ENCODE measurements around the gene PCNX3.
A peak's percentile ranks its signal among the peaks of the same experiment; 100 is the strongest.

PCNX3 gene

DNA sequence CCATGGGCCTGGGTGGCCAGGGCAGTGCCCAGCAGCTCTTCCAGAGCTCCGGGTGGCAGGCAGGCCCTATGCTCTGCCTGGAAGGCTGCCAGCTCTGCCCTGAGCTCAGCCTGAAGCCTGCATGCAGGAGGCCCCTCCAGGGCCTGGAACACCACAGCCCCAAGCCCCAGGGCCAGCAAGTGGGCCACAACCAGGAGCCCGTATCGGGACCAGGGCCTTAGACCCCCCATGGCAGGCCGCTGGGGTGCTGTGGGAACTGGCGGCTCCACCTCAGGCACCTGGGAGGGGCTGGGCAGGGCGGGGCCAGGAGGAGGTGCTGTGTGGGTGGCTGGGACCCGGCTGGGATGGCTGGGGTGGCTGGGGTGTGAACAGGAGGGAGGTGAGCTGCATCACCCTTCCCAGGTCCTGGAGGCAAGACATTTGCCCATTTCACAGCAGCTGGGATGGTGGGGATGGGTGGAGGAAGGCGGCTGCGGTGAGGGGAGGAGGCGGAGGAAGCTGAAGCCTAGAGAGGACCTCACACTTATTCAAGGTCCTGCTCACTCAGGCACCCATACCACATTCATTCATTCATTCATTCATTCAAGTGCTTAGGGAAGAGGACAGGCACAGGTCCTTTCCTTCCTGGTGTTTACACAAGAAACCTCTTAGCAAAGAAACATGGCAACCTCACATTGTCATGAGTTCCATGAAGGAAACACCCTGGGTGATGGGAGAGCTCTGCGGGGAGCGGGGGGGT is 19.9 kb upstream of the PCNX3 start, which contains the start of gene KCNK7:
TSS of gene KCNK7 (minus strand) at position 258 of the 739 bp plus-strand sequence. CDS start at position 230, 28 bp downstream.
- TF ChIP-seq POU2F2 (IDR thresholded peaks at IDR 0.05; ENCODE audit: low read depth, low read length): no peak
- no peak for TF ChIP-seq PAX5 (IDR thresholded peaks at IDR 0.05; ENCODE audit: insufficient read depth, low read length, severe bottlenecking)
- TF ChIP-seq POLR2A (IDR thresholded peaks at IDR 0.05; ENCODE audit: low read depth, low read length): no peak
- TF ChIP-seq TAF1 (IDR thresholded peaks at IDR 0.05; ENCODE audit: low read depth, low read length): no peak
- no peak for TF ChIP-seq SPI1 (IDR thresholded peaks at IDR 0.05; ENCODE audit: low read depth, low read length)
- TF ChIP-seq POLR2AphosphoS5 (IDR thresholded peaks at IDR 0.05; ENCODE audit: low read depth, low read length): no peak
- FAIRE-seq: no peak
- DNase-seq (ENCODE audit: insufficient read length, low spot score): no peak

DNA sequence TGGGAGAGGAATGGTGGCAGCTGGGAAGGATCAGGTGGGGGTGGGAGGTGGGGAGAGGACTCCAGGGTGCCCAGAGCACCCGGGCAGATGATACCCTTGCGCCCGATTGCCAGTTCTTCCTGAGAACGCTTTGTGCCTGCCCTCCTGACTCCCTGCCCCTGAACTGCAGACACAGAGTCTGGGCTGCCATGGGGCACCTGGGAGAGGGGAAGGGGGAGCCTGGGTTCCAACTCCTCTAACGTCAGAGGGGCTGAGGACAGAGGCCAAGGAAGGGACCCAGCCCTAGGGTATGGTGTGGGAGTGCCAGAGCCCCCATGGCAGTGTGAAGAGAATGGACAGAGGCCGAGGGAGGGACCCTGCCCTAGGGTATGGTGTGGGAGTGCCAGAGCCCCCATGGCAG is 19.1 kb upstream of the PCNX3 start:
- no peak for TF ChIP-seq POLR2A (IDR thresholded peaks at IDR 0.05; ENCODE audit: low read depth, low read length)
- TF ChIP-seq POU2F2 (IDR thresholded peaks at IDR 0.05; ENCODE audit: low read depth, low read length): no peak
- TF ChIP-seq POLR2AphosphoS5 (IDR thresholded peaks at IDR 0.05; ENCODE audit: low read depth, low read length): no peak
- TF ChIP-seq SPI1 (IDR thresholded peaks at IDR 0.05; ENCODE audit: low read depth, low read length): no peak
- TF ChIP-seq TAF1 (IDR thresholded peaks at IDR 0.05; ENCODE audit: low read depth, low read length): no peak
- TF ChIP-seq PAX5 (IDR thresholded peaks at IDR 0.05; ENCODE audit: insufficient read depth, low read length, severe bottlenecking): no peak
- FAIRE-seq: no peak
- DNase-seq (ENCODE audit: insufficient read length, low spot score): no peak

DNA sequence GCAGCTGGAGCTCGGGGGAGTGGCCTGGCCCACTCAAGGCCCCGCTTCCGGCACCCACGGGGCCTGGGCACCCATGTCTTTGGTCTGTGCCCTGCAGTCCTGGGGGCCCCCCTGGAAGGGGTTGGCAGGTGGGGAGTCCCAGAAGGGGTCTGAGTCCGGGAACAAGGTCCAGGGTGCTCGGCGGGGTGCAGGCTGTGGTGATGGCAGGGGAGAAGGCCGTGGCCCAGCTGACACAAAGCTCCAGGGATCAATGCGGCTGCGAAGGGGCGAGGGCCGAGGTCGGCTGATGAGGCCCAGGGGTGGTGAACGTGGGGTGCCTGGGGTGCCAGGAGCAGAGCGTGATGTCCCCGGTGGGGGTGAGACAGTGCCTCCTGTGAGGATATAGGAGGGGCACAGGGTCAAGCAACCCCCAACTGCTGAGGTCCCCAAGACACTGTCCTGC is 17.3 kb upstream of the PCNX3 start:
- no peak for TF ChIP-seq TAF1 (IDR thresholded peaks at IDR 0.05; ENCODE audit: low read depth, low read length)
- no peak for TF ChIP-seq SPI1 (IDR thresholded peaks at IDR 0.05; ENCODE audit: low read depth, low read length)
- no peak for TF ChIP-seq POLR2A (IDR thresholded peaks at IDR 0.05; ENCODE audit: low read depth, low read length)
- no peak for TF ChIP-seq POLR2AphosphoS5 (IDR thresholded peaks at IDR 0.05; ENCODE audit: low read depth, low read length)
- DNase-seq (ENCODE audit: insufficient read length, low spot score) (no peak), FAIRE-seq (no peak)

DNA sequence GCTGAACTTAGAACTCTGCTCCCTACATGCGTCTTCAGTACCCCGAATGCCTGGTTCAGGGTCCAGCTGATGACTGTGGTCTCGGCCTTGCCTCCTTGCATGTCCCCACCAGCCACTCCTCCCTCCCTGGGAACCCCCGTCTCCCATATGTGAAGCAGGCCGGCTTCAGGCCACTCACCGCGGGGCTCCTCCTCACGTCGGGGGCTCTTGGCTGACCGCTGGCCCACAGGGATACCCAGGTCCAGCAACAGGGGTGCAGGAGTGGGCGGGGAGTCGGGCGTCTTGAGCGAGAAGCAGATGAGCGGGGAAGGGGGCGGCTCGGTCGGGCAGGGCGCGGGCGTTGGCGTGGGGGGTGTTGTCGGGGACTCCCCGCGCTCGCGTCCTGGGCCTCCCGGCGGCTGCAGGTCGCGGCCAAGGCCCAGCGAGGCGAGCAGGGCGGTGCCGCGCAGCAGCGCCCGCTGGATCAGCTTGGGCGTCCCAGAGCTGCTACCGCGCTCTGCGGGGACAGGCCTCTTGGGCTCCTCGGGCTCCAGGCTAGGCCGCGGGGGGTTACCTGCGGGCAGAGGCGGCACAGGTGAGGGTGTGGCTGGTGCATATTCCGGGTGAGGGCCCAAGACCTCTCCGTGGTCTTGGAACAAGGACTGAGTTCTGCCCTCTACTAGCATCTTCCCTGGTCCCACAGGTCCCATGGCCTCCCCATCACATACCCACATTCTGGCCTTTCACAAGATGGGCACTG is 16.2 kb upstream of the PCNX3 start:
- TF ChIP-seq POLR2A (IDR thresholded peaks at IDR 0.05; ENCODE audit: low read depth, low read length) (no peak), POU2F2 (IDR thresholded peaks at IDR 0.05; ENCODE audit: low read depth, low read length) (no peak), PAX5 (IDR thresholded peaks at IDR 0.05; ENCODE audit: insufficient read depth, low read length, severe bottlenecking) (no peak), SPI1 (IDR thresholded peaks at IDR 0.05; ENCODE audit: low read depth, low read length) (no peak), TAF1 (IDR thresholded peaks at IDR 0.05; ENCODE audit: low read depth, low read length) (no peak), POLR2AphosphoS5 (IDR thresholded peaks at IDR 0.05; ENCODE audit: low read depth, low read length) (no peak)
- DNase-seq (ENCODE audit: insufficient read length, low spot score) (no peak), FAIRE-seq (no peak)

DNA sequence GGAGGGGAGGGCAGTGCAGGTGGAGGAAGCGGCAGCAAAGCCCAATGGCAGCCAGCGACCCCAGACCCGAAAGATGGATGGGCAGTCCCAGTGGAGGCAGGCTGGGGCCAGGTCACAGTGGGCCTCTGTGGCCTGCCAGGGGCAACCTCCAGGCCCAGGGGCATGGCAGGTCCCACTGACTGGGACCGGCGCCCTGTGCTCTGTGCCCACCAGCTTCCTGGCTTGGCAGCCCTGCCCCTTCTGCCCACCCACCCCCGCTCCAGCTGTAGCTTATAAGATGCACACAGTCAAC is 15.7 kb upstream of the PCNX3 start:
- no peak for DNase-seq (ENCODE audit: insufficient read length, low spot score)
- no peak for TF ChIP-seq TAF1 (IDR thresholded peaks at IDR 0.05; ENCODE audit: low read depth, low read length)
- no peak for TF ChIP-seq POLR2AphosphoS5 (IDR thresholded peaks at IDR 0.05; ENCODE audit: low read depth, low read length)
- no peak for TF ChIP-seq POU2F2 (IDR thresholded peaks at IDR 0.05; ENCODE audit: low read depth, low read length)
- TF ChIP-seq POLR2A (IDR thresholded peaks at IDR 0.05; ENCODE audit: low read depth, low read length): no peak
- TF ChIP-seq SPI1 (IDR thresholded peaks at IDR 0.05; ENCODE audit: low read depth, low read length): no peak
- no peak for TF ChIP-seq PAX5 (IDR thresholded peaks at IDR 0.05; ENCODE audit: insufficient read depth, low read length, severe bottlenecking)
- FAIRE-seq: no peak

DNA sequence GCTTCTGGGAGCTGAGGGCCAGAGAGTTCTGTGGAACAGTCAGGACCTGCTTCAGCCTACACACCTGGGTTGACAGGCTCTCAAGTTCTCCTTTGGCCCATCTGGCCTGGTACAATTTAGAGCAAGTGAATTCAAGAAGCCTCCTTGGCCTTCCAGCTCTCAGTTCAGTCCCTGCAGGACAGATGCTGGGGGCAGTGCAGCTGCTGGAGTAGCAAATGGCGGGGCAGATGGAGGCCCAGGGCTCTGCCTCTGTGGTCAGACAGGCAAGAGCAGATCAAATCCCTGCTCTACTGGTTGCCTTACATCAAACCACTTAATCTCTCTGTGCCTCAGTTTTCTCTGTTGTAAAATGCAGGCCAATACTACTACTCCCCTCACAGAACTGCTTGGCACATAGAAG is 11.3 kb upstream of the PCNX3 start:
- FAIRE-seq (no peak), DNase-seq (ENCODE audit: insufficient read length, low spot score) (no peak)
- TF ChIP-seq POLR2AphosphoS5 (IDR thresholded peaks at IDR 0.05; ENCODE audit: low read depth, low read length): no peak
- no peak for TF ChIP-seq SPI1 (IDR thresholded peaks at IDR 0.05; ENCODE audit: low read depth, low read length)
- TF ChIP-seq POLR2A (IDR thresholded peaks at IDR 0.05; ENCODE audit: low read depth, low read length): no peak
- TF ChIP-seq TAF1 (IDR thresholded peaks at IDR 0.05; ENCODE audit: low read depth, low read length): no peak
- no peak for TF ChIP-seq POU2F2 (IDR thresholded peaks at IDR 0.05; ENCODE audit: low read depth, low read length)
- TF ChIP-seq PAX5 (IDR thresholded peaks at IDR 0.05; ENCODE audit: insufficient read depth, low read length, severe bottlenecking): no peak

DNA sequence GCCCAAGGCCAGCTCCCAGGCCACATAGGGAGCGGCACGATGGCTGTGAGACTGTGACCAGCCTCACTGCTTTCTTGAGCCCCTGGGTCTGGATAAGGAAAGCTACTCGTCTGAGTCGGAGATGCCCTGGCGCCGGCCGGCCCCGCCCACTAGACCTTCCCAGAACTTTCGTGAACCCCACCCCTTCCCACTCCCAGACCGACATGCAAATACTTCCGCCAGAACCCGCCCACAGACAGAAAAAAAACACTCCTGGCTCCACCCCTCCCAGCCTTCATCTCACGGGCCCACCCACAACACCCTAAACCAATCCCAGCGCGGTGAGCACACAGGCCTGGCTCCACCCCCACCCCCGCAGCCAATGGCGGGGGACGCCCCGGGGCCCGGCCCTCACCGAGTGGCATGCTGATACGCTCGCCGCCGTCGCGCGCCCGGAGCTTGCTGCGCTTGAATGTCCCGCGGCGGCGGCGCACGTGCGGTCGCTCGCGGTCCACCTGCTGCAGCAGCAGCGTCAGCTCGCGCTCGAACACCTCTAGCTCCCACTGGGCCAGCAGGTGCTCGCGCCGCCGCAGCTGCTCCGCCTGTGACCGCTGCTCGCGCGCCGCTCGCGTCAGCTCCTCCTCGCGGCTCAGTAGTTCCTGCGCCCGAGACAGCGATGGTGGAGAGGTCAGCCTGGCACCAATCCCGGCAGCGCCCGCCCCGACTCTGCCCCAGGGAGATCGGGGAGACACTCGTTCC is 8.5 kb upstream of the PCNX3 start:
- DNase-seq (ENCODE audit: insufficient read length, low spot score) (peak; percentile 65), FAIRE-seq (no peak)
- TF ChIP-seq POU2F2 (IDR thresholded peaks at IDR 0.05; ENCODE audit: low read depth, low read length) (no peak), POLR2AphosphoS5 (IDR thresholded peaks at IDR 0.05; ENCODE audit: low read depth, low read length) (no peak), POLR2A (IDR thresholded peaks at IDR 0.05; ENCODE audit: low read depth, low read length) (no peak), SPI1 (IDR thresholded peaks at IDR 0.05; ENCODE audit: low read depth, low read length) (no peak), TAF1 (IDR thresholded peaks at IDR 0.05; ENCODE audit: low read depth, low read length) (no peak), PAX5 (IDR thresholded peaks at IDR 0.05; ENCODE audit: insufficient read depth, low read length, severe bottlenecking) (no peak)

DNA sequence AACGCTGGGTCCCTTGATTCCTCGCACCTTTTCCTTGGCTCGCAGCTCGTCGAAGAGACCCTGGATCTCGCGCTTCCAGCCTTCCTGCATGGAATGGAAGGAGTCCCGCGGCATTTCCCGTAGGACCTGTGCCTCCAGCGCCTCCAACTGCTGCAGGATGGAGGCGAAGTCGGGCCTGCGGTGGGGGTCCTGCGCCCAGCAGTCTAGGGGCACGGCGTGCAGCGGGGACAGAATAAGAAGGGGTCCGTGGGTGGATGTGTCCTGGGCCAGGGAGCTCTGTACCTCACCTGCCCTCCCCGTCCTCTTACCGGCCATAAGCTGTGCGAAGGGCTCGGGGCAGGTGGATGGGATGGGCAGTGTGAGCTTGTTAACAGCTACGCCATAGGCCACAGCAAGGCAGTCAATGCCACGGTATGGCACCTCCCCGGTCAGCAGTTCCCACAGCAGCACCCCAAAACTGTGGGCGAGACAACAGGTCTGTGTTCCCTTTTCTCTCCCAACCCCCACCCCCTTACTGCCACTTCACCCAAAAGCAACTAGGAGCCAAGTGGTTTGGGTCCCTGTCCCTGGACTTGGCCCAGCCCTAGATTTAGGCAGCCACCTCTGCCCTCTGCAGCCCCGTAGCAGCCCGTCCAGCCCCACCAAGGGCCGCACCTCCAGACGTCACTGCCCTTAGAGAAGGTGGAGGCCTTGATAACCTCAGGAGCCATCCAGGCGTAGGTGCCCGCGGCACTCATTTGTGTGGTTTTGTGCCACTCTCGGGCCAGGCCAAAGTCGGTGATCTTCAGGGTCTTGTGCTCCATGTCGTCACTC is 7.8 kb upstream of the PCNX3 start:
- DNase-seq (ENCODE audit: insufficient read length, low spot score): no peak
- no peak for FAIRE-seq
- TF ChIP-seq PAX5 (IDR thresholded peaks at IDR 0.05; ENCODE audit: insufficient read depth, low read length, severe bottlenecking) (no peak), SPI1 (IDR thresholded peaks at IDR 0.05; ENCODE audit: low read depth, low read length) (no peak), TAF1 (IDR thresholded peaks at IDR 0.05; ENCODE audit: low read depth, low read length) (no peak), POU2F2 (IDR thresholded peaks at IDR 0.05; ENCODE audit: low read depth, low read length) (no peak), POLR2AphosphoS5 (IDR thresholded peaks at IDR 0.05; ENCODE audit: low read depth, low read length) (no peak)
